HG03103 (cell line): ENCODE results near the gene CACUL1.
"Not testable (repeated sequence)": the region's sequence is repeated elsewhere in the genome, so short reads cannot be mapped to it uniquely, and the experiment has no call there.

Experiments used
- ATAC-seq: cut with Tn5 transposase; IDR thresholded peaks from one replicate; pipeline ENCODE4 v1.9.1; 2021; ENCODE audit warnings: low read depth; ENCODE audit not compliant: unreplicated experiment

The CACUL1 gene

DNA sequence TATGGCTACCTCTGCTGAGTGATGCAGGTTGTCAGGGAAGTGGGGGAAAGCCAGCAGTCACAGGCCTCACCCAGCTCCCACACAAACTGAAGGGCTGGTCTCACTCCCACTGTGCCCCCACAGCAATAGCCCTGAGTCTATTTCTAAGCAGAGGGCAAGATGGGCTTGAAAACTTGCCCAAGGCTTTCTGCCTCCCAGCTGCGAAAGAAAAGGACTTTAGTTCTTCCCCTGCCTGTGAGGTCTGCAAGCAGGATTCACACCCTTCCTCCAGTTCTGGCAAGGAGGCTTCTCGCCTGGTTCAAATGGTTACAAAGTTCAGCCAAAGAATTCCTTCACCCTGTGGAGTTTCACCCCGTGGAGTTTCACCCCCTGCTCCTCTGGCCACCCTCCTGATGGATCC, 96.0 kb downstream of the CACUL1 start:
- no peak for ATAC-seq

- ATAC-seq = not testable (repeated sequence)
Observed at GRCh38 chr10:118658168-118658567, 96.6 kb downstream of the CACUL1 start.

- not testable (repeated sequence) for ATAC-seq
Observed at GRCh38 chr10:118645294-118645693, 109.5 kb downstream of the CACUL1 start.

DNA sequence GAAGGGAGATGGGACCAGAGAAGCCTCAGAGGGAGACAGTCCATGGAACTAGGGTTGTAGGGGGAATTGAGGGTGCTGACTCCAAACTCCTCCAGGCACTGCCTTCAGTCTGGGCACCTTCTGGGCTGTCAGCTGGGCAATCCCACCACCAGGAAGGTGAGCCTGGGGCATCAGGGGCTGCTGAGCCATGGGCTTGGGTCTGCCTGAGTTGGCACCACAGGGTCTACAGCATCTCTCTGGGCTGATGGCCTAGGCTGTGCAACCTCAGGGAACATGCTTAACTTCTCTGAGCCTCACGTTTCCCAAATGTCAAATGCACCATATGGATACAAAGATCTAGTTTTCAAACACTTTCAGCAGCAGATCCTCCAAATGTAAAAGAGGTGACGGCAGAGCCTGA, 112.5 kb downstream of the CACUL1 start:
- ATAC-seq = no peak

DNA sequence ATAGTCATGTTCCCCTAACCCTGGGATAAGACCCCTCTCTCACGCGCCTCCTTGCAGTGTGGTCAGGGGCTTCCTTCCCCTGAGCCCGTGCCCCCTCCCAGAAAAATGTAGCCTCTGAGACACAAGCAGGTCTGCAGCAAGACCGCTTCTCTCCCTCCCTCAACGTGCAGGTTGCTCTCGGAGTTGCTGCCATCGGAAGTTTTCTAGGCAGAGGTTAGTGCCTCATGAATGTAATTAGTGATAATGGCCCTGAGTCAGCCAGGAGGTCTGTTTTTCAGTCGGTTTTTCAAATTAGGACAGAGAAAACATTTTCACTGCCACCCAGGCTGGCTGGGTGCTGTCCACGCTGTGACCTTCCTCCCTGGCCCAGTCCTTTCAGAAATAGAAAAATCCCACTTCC, 116.1 kb downstream of the CACUL1 start:
- ATAC-seq = no peak

DNA sequence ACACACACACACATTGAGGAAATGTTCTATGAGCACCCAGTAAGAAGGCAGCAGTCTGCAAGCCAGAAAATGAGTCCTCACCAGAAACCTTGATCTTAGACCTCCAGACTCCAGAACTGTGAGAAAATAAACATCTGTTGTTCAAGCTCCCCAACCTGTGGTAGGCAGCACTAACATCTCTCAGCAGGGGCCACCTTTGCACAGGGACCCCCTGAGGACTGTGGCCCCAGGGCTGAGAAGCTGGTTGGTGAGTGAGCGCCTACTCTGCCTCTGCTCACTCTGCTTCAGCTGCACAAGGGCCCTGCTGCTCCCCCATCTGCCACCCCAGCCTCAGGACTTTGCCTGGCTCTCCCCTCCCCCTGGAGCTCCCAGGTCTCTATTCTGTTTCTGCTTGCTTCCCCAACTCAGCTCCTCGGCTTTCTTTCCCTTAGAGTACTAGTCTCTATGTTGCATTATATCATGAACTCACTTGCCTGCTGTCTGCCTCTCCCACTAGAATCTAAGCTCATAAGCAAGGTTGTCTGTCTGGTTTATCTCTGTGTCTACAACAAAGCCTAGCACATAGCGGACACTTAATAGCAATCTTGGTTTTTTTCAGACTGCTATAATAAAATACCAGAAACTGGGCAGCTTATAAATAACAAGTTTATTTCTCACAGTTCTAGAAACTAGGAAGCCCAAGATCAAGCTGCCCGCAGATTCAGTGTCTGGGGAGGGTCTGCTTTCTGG, 118.9 kb downstream of the CACUL1 start:
- no peak for ATAC-seq

DNA sequence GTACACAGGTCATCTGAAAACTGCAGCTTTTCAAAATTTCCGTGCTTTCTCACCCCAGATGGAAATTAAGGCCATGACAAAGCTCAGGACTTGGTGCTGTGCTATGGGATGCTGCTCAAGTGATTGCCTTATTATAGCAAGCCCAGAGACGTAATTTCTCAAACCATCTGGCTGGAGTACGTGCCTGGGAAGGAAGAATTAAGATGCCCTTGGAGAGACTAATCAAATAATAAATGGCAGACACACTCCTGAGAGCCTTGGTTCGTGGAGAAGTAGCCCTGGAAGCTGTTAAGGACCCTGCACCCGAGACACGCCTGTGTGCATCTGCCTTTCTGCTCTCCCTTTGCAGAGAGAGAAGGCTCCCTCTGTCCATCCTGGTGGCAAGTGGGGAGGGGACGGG, 121.0 kb downstream of the CACUL1 start:
- no peak for ATAC-seq

GRCh38 chr10:118629211-118629610, 125.6 kb downstream of the CACUL1 start:
- ATAC-seq = no peak

DNA sequence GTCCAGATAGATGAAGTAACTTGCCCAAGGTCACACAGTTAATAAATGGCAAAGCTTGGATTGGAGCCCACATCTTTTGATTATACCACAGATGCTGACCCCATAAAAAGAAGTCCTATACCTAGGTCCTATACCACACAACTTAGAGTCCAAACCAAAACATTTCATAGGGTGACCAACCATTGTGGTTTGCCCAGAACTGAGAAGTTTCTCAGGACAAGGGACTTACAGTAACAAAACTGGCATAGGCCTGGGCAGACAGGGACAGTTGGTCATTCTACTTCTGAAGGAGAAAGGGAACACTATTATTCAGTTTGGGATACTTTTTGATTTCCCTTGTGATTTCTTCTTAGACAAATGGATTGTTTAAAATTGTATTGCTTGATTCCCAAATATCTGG, 126.4 kb downstream of the CACUL1 start:
- no peak for ATAC-seq

GRCh38 chr10:118626953-118627352, 127.8 kb downstream of the CACUL1 start:
- ATAC-seq = no peak
